ENCODE measurements around the gene LCE1D. TPM values are rescaled to one million over a fixed set of nuclear protein-coding genes. Genes with fewer than 3 reads are reported as not detected.

The LCE1D gene
- total RNA-seq, 1 donor from 2014 or later: not detected

GRCh38 chr1:152827173-152827572 lies 30.7 kb downstream of the LCE1D start, which contains the start of gene LCE1A:
Gene LCE1A (plus strand): TSS chr1:152827473. CDS start chr1:152827473, 0 bp downstream.
- Mint-ChIP-seq H3K36me3 (no peaks in the 10 kb centered on the region), H3K4me3 (no peak within 1 kb of the TSS), H3K27me3 (ENCODE audit: insufficient read depth, low read depth) (no peaks in the 10 kb centered on the region), H3K9me3 (peaks cover 12% of the 10 kb centered on the region), H3K4me1 (no peaks in the 10 kb centered on the region), H3K27ac (no peak within 1 kb of the TSS)
- H3K9me3 ChIP-seq (ENCODE audit: low read depth): peaks cover 17% of the 10 kb centered on the region
- no peak for TF ChIP-seq EZH2 (IDR thresholded peaks at IDR 0.05)
- TF ChIP-seq, protein P1, sequence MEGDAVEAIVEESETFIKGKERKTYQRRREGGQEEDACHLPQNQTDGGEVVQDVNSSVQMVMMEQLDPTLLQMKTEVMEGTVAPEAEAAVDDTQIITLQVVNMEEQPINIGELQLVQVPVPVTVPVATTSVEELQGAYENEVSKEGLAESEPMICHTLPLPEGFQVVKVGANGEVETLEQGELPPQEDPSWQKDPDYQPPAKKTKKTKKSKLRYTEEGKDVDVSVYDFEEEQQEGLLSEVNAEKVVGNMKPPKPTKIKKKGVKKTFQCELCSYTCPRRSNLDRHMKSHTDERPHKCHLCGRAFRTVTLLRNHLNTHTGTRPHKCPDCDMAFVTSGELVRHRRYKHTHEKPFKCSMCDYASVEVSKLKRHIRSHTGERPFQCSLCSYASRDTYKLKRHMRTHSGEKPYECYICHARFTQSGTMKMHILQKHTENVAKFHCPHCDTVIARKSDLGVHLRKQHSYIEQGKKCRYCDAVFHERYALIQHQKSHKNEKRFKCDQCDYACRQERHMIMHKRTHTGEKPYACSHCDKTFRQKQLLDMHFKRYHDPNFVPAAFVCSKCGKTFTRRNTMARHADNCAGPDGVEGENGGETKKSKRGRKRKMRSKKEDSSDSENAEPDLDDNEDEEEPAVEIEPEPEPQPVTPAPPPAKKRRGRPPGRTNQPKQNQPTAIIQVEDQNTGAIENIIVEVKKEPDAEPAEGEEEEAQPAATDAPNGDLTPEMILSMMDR (IDR thresholded peaks at IDR 0.05): no peak
- no peak for TF ChIP-seq EZH2phosphoT487 (IDR thresholded peaks at IDR 0.05)
- H3K36me3 ChIP-seq: no peaks in the 10 kb centered on the region
- H3K79me2 ChIP-seq (ENCODE audit: low read depth): no peaks in the 10 kb centered on the region
- no peaks in the 10 kb centered on the region for H3F3A ChIP-seq (ENCODE audit: low read depth)
- H3K9ac ChIP-seq: no peak within 1 kb of the TSS
- H3K27me3 ChIP-seq: no peaks in the 10 kb centered on the region
- DNase-seq (ENCODE audit: low spot score): no peak
- H3K4me3 ChIP-seq: no peak within 1 kb of the TSS
- no peaks in the 10 kb centered on the region for H3K4me1 ChIP-seq
- H4K20me1 ChIP-seq (ENCODE audit: low read depth): no peaks in the 10 kb centered on the region
- H3K4me2 ChIP-seq: no peak within 1 kb of the TSS
- H2AFZ ChIP-seq (replicated peaks): no peak within 1 kb of the TSS
- H3K27ac ChIP-seq: no peak within 1 kb of the TSS

DNA sequence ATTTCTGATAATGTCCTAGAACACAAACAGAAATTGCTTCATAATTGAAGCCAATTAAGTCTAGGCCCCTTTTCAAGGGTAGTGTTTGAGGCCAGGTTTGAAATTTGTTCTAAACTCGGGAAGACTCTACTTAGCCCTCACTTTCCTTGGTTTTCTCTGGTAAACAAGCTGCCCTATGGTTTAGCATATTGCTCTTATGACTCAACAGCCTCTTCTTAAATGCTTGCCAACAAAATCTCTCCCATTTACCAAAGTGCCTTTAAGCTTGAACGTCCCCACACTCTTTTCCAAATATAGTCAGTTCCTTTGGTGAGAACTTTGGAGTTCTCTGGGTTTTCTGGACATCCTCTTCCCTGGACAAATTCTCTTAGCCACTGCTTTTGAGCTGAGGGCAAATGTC lies 40.3 kb downstream of the LCE1D start:
- no peak for DNase-seq (ENCODE audit: low spot score)
- no peaks in the 10 kb centered on the region for H3K27me3 Mint-ChIP-seq (ENCODE audit: insufficient read depth, low read depth)
- H3K79me2 ChIP-seq (ENCODE audit: low read depth): no peaks in the 10 kb centered on the region
- no peaks in the 10 kb centered on the region for H3K36me3 ChIP-seq
- H4K20me1 ChIP-seq (ENCODE audit: low read depth): no peaks in the 10 kb centered on the region
- no peaks in the 10 kb centered on the region for H3K4me1 Mint-ChIP-seq
- no peak overlapping the region for H3K4me2 ChIP-seq
- no peaks in the 10 kb centered on the region for H3F3A ChIP-seq (ENCODE audit: low read depth)
- no peaks in the 10 kb centered on the region for H3K27me3 ChIP-seq
- TF ChIP-seq, protein P1 (IDR thresholded peaks at IDR 0.05): no peak
- TF ChIP-seq EZH2phosphoT487 (IDR thresholded peaks at IDR 0.05) (no peak), EZH2 (IDR thresholded peaks at IDR 0.05) (no peak)
- no peak overlapping the region for H3K27ac Mint-ChIP-seq
- H3K36me3 Mint-ChIP-seq: no peaks in the 10 kb centered on the region
- no peaks in the 10 kb centered on the region for H3K4me1 ChIP-seq
- H3K4me3 ChIP-seq: no peak overlapping the region
- H3K4me3 Mint-ChIP-seq: no peak overlapping the region
- no peak overlapping the region for H2AFZ ChIP-seq (replicated peaks)
- no peak overlapping the region for H3K27ac ChIP-seq
- no peaks in the 10 kb centered on the region for H3K9me3 ChIP-seq (ENCODE audit: low read depth)
- peaks cover 6% of the 10 kb centered on the region for H3K9me3 Mint-ChIP-seq
- no peak overlapping the region for H3K9ac ChIP-seq

GRCh38 chr1:152842556-152842955 lies 46.0 kb downstream of the LCE1D start, which contains the start of gene LCE6A:
Gene LCE6A (plus strand): TSS chr1:152842856. CDS start chr1:152843521, 665 bp downstream.
- no peaks in the 10 kb centered on the region for H3K27me3 ChIP-seq
- H3K9me3 ChIP-seq (ENCODE audit: low read depth): peaks cover 11% of the 10 kb centered on the region
- H3K27me3 Mint-ChIP-seq (ENCODE audit: insufficient read depth, low read depth): no peaks in the 10 kb centered on the region

More at GRCh38 chr1:152842556-152842955, 46.0 kb downstream of the LCE1D start, which contains the start of gene LCE6A:
- no peaks in the 10 kb centered on the region for H3K79me2 ChIP-seq (ENCODE audit: low read depth)
- H3F3A ChIP-seq (ENCODE audit: low read depth): no peaks in the 10 kb centered on the region
- H3K4me3 ChIP-seq: no peak within 1 kb of the TSS
- no peak within 1 kb of the TSS for H3K9ac ChIP-seq
- TF ChIP-seq EZH2phosphoT487 (IDR thresholded peaks at IDR 0.05) (no peak), EZH2 (IDR thresholded peaks at IDR 0.05) (no peak)
- TF ChIP-seq, protein P1 (IDR thresholded peaks at IDR 0.05): no peak
- DNase-seq (ENCODE audit: low spot score): no peak
- no peaks in the 10 kb centered on the region for H4K20me1 ChIP-seq (ENCODE audit: low read depth)
- H3K4me2 ChIP-seq: no peak within 1 kb of the TSS
- Mint-ChIP-seq H3K27ac (no peak within 1 kb of the TSS), H3K36me3 (no peaks in the 10 kb centered on the region), H3K4me1 (no peaks in the 10 kb centered on the region), H3K9me3 (peaks cover 3% of the 10 kb centered on the region), H3K4me3 (no peak within 1 kb of the TSS)
- H3K36me3 ChIP-seq: no peaks in the 10 kb centered on the region
- no peak within 1 kb of the TSS for H2AFZ ChIP-seq (replicated peaks)
- no peaks in the 10 kb centered on the region for H3K4me1 ChIP-seq
- H3K27ac ChIP-seq: no peak within 1 kb of the TSS

Other genes with a start within 250 kb of the LCE1D start
- gene LCE3E, start 229.9 kb upstream of the LCE1D start, total RNA-seq (ENCODE audit: low replicate concordance): not detected in 2 replicates
- not detected in 2 replicates for gene LCE3D, start 216.2 kb upstream of the LCE1D start, total RNA-seq (ENCODE audit: low replicate concordance)
- gene LCE3C, start 196.5 kb upstream of the LCE1D start, total RNA-seq (ENCODE audit: low replicate concordance): not detected in 2 replicates
- gene LCE3B, start 182.9 kb upstream of the LCE1D start, total RNA-seq (ENCODE audit: low replicate concordance): not detected in 2 replicates
- not detected in 2 replicates for gene LCE3A, start 173.6 kb upstream of the LCE1D start, total RNA-seq (ENCODE audit: low replicate concordance)
- gene LCE2D, start 133.3 kb upstream of the LCE1D start, total RNA-seq (ENCODE audit: low replicate concordance): not detected in 2 replicates
- not detected in 2 replicates for gene LCE2C, start 121.4 kb upstream of the LCE1D start, total RNA-seq (ENCODE audit: low replicate concordance)
- gene LCE2B, start 110.6 kb upstream of the LCE1D start, total RNA-seq (ENCODE audit: low replicate concordance): not detected in 2 replicates
- not detected in 2 replicates for gene LCE2A, start 98.4 kb upstream of the LCE1D start, total RNA-seq (ENCODE audit: low replicate concordance)
- gene LCE4A, start 88.6 kb upstream of the LCE1D start, total RNA-seq (ENCODE audit: low replicate concordance): not detected in 2 replicates
- not detected in 2 replicates for gene KPRP, start 38.7 kb upstream of the LCE1D start, total RNA-seq (ENCODE audit: low replicate concordance)
- gene LCE1F, start 21.6 kb upstream of the LCE1D start, total RNA-seq (ENCODE audit: low replicate concordance): not detected in 2 replicates
- gene LCE1E, start 10.5 kb upstream of the LCE1D start, total RNA-seq (ENCODE audit: low replicate concordance): not detected in 2 replicates
- gene LCE1C, start 9.9 kb downstream of the LCE1D start, total RNA-seq (ENCODE audit: low replicate concordance): not detected in 2 replicates
- gene LCE1B, start 15.2 kb downstream of the LCE1D start, total RNA-seq (ENCODE audit: low replicate concordance): not detected in 2 replicates
- not detected in 2 replicates for gene LCE1A, start 30.8 kb downstream of the LCE1D start, total RNA-seq (ENCODE audit: low replicate concordance)
- gene LCE6A, start 46.1 kb downstream of the LCE1D start, total RNA-seq (ENCODE audit: low replicate concordance): not detected in 2 replicates
- not detected in 2 replicates for gene LCE7A, start 63.3 kb downstream of the LCE1D start, total RNA-seq (ENCODE audit: low replicate concordance)
- gene SMCP, start 81.6 kb downstream of the LCE1D start, total RNA-seq (ENCODE audit: low replicate concordance): not detected in 2 replicates
- gene IVL, start 111.8 kb downstream of the LCE1D start, total RNA-seq (ENCODE audit: low replicate concordance): not detected in 2 replicates
- not detected in 2 replicates for gene SPRR5, start 150.5 kb downstream of the LCE1D start, total RNA-seq (ENCODE audit: low replicate concordance)
- not detected in 2 replicates for gene SPRR4, start 173.9 kb downstream of the LCE1D start, total RNA-seq (ENCODE audit: low replicate concordance)
- not detected in 2 replicates for gene SPRR1A, start 187.4 kb downstream of the LCE1D start, total RNA-seq (ENCODE audit: low replicate concordance)
- gene SPRR3, start 205.0 kb downstream of the LCE1D start, total RNA-seq (ENCODE audit: low replicate concordance): not detected in 2 replicates
- gene SPRR1B, start 234.5 kb downstream of the LCE1D start, total RNA-seq (ENCODE audit: low replicate concordance): not detected in 2 replicates
- not detected in 2 replicates for gene SPRR2D, start 244.4 kb downstream of the LCE1D start, total RNA-seq (ENCODE audit: low replicate concordance)

Measured in neural progenitor cell (in vitro differentiated cells).